ENCODE measurements around the gene SLC27A1. TPM values are rescaled to one million over a fixed set of nuclear protein-coding genes. Genes with fewer than 3 reads are reported as not detected.

Gene SLC27A1
- total and polyA plus RNA-seq, 2 experiments from 2014 or later: 3.5 to 11.6 TPM

- no peaks in the 10 kb centered on the region for H3K79me2 ChIP-seq (replicated peaks; ENCODE audit: insufficient read depth)
- peak overlapping the region; percentile 93 for H2AFZ ChIP-seq
- no peaks in the 10 kb centered on the region; the same call in 1 of the 2 replicates for H3K4me1 ChIP-seq (ENCODE audit: insufficient read depth)
- Mint-ChIP-seq H3K36me3 (ENCODE audit: low read depth) (no peaks in the 10 kb centered on the region; the same call in 2 of the 3 replicates), H3K27me3 (ENCODE audit: insufficient read depth, low read depth, poor library complexity) (peaks cover 15% of the 10 kb centered on the region), H3K9me3 (no peaks in the 10 kb centered on the region), H3K27ac (no peak overlapping the region), H3K4me1 (peaks cover 6% of the 10 kb centered on the region; the same call in 1 of the 3 replicates), H3K4me3 (peak overlapping the region; percentile 83)
- peak overlapping the region; percentile 85 for H3K4me3 ChIP-seq
- DNase-seq (ENCODE audit: low spot score) (peak; percentile 100), ATAC-seq (peak; percentile 89)
- peak overlapping the region; percentile 90 for H3K4me2 ChIP-seq
- H3K27ac ChIP-seq (ENCODE audit: low read depth): no peak overlapping the region
- H4K20me1 ChIP-seq (replicated peaks; ENCODE audit: insufficient read depth): no peaks in the 10 kb centered on the region; the same call in 1 of the 2 replicates
- peaks cover 18% of the 10 kb centered on the region; the same call in 1 of the 2 replicates for H3K27me3 ChIP-seq (ENCODE audit: insufficient read depth)
- no peaks in the 10 kb centered on the region for H3K9me2 ChIP-seq (ENCODE audit: insufficient read depth)
- no peaks in the 10 kb centered on the region for H3K36me3 ChIP-seq (ENCODE audit: insufficient read depth)
- 0 out of 2 replicates have a peak, but pooled peaks cover 3% of the 10 kb centered on the region for H3F3A ChIP-seq (replicated peaks; ENCODE audit: low read depth)
- TF ChIP-seq REST (IDR thresholded peaks at IDR 0.05; ENCODE audit: unreplicated experiment) (peak; percentile 86), CTCF (conservative IDR thresholded peaks at IDR 0.05; ENCODE audit: low read depth in 2 of 2) (peak in 1 of 2 experiments; percentile 67; a peak in 2 of 4 replicates), POLR2AphosphoS5 (IDR thresholded peaks at IDR 0.05; ENCODE audit: low read depth) (peak; percentile 75), ETS1 (IDR thresholded peaks at IDR 0.05) (no peak)
These were observed 69.2 kb downstream of the SLC27A1 start for GRCh38 chr19:17539238-17540117.

- H3K4me1 Mint-ChIP-seq: peaks cover 6% of the 10 kb centered on the region; the same call in 1 of the 3 replicates
- H4K20me1 ChIP-seq (replicated peaks; ENCODE audit: insufficient read depth): no peaks in the 10 kb centered on the region; the same call in 1 of the 2 replicates
- ATAC-seq: peak; percentile 3
- peaks cover 18% of the 10 kb centered on the region; the same call in 1 of the 2 replicates for H3K27me3 ChIP-seq (ENCODE audit: insufficient read depth)
- H3K36me3 Mint-ChIP-seq (ENCODE audit: low read depth): no peaks in the 10 kb centered on the region; the same call in 2 of the 3 replicates
- no peak overlapping the region; the same call in 1 of the 2 replicates for H2AFZ ChIP-seq
- no peaks in the 10 kb centered on the region; the same call in 1 of the 2 replicates for H3K4me1 ChIP-seq (ENCODE audit: insufficient read depth)
- no peaks in the 10 kb centered on the region for H3K36me3 ChIP-seq (ENCODE audit: insufficient read depth)
- H3K4me3 ChIP-seq: peak overlapping the region; percentile 37; the same call in 1 of the 2 replicates
- peaks cover 17% of the 10 kb centered on the region for H3K27me3 Mint-ChIP-seq (ENCODE audit: insufficient read depth, low read depth, poor library complexity)
- H3K4me2 ChIP-seq: peak overlapping the region; percentile 57; the same call in 1 of the 2 replicates
- 0 out of 2 replicates have a peak, but pooled peaks cover 3% of the 10 kb centered on the region for H3F3A ChIP-seq (replicated peaks; ENCODE audit: low read depth)
- no peaks in the 10 kb centered on the region for H3K9me2 ChIP-seq (ENCODE audit: insufficient read depth)
- no peak for DNase-seq (ENCODE audit: low spot score)
- no peak overlapping the region for H3K27ac Mint-ChIP-seq
- no peak overlapping the region for H3K27ac ChIP-seq (ENCODE audit: low read depth)
- H3K9me3 Mint-ChIP-seq: no peaks in the 10 kb centered on the region
- H3K4me3 Mint-ChIP-seq: no peak overlapping the region
- no peaks in the 10 kb centered on the region for H3K79me2 ChIP-seq (replicated peaks; ENCODE audit: insufficient read depth)
- no peak for TF ChIP-seq REST (IDR thresholded peaks at IDR 0.05; ENCODE audit: unreplicated experiment)
- TF ChIP-seq CREB1 (CRISPR knock-in tag; IDR thresholded peaks at IDR 0.05; ENCODE audit: low read depth): no peak
- TF ChIP-seq EZH2phosphoT487 (IDR thresholded peaks at IDR 0.05; ENCODE audit: unreplicated experiment): no peak
- TF ChIP-seq EZH2 (IDR thresholded peaks at IDR 0.05; ENCODE audit: low read depth, unreplicated experiment): no peak
- no peak for TF ChIP-seq ZNF331 (CRISPR knock-in tag; IDR thresholded peaks at IDR 0.05; ENCODE audit: low read depth)
- no peak for TF ChIP-seq POLR2AphosphoS5 (IDR thresholded peaks at IDR 0.05; ENCODE audit: low read depth)
- TF ChIP-seq JUNB (IDR thresholded peaks at IDR 0.05; ENCODE audit: unreplicated experiment): no peak
- TF ChIP-seq ETS1 (IDR thresholded peaks at IDR 0.05): no peak
- TF ChIP-seq NANOG (IDR thresholded peaks at IDR 0.05; ENCODE audit: borderline replicate concordance): no peak
These were observed 69.8 kb downstream of the SLC27A1 start for GRCh38 chr19:17540174-17540573.
